Stimulated activated CD8-positive, alpha-beta memory T cell treated with anti-CD3 and anti-CD28 coated beads, Interleukin-2, amount 100 ng/mL, for 1 hour (primary cell): ENCODE data around the gene CR1.
"Not testable (repeated sequence)": the region's sequence is repeated elsewhere in the genome, so short reads cannot be mapped to it uniquely, and the experiment has no call there.

Source experiments
- DNase-seq, 2 donors: peaks; one replicate each; pipeline ENCODE4 v3.0.0-alpha.2; 2020; ENCODE audit warnings: low read depth in 2 of 2

Gene CR1

GRCh38 chr1:207673399-207673798, 177.4 kb downstream of the CR1 start:
- no peak for DNase-seq

GRCh38 chr1:207676153-207676552, 180.2 kb downstream of the CR1 start:
- no peak for DNase-seq

GRCh38 chr1:207680590-207681388, 184.8 kb downstream of the CR1 start:
- not testable (repeated sequence) for DNase-seq

- not testable (repeated sequence) for DNase-seq
These were observed 187.0 kb downstream of the CR1 start for GRCh38 chr1:207682872-207683434.

GRCh38 chr1:207690551-207690950, 194.6 kb downstream of the CR1 start:
- not testable (repeated sequence) for DNase-seq

GRCh38 chr1:207691010-207691409, 195.1 kb downstream of the CR1 start:
- DNase-seq, result no peak
